Stomach (tissue), 4 donors: Measurements from ENCODE around the gene ABCA13.

Experiments used
- EP300 ChIP-seq: sonication (generic); formaldehyde crosslinking; IDR thresholded peaks from one replicate; pipeline ENCODE4 v1.6.1; 2017; ENCODE audit warnings: antibody characterized with exemption
- POLR2A ChIP-seq, 4 donors: fragments of 450-650 bp; IDR thresholded peaks; one replicate each; pipeline ENCODE4 v1.6.1; 2016; ENCODE audit warnings: antibody characterized with exemption in 4 of 4, control low read depth in 2 of 4, mild to moderate bottlenecking in 1 of 4, moderate library complexity in 1 of 4
- POLR2AphosphoS5 ChIP-seq, 3 donors: sonication (generic); formaldehyde crosslinking; IDR thresholded peaks; one replicate each; pipeline ENCODE4 v1.6.1; 2016; ENCODE audit warnings: antibody characterized with exemption in 3 of 3

DNA sequence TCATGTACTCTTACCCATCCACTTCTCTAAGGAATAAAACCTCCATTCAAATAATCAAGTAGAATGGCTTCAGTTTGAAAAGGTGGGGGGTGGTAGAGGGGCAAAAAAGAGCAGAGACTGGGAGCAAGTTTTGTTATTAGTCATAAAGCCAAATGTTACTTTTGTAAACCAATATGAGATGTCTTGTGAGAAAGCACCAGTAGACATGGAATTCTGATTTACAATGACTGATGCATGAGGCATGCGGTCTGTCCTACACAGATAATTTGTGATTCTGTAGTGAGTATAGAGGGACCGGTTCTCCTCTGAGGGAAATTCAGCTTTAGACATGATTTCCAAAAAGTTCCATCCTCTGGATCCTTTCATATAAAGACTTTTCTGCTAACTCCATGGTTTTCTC lies 12.9 kb upstream of the ABCA13 start:
- no peak for TF ChIP-seq POLR2A (IDR thresholded peaks at IDR 0.05)
- TF ChIP-seq EP300: no peak
- TF ChIP-seq POLR2AphosphoS5 (IDR thresholded peaks at IDR 0.05): no peak
